DMS 273 treated with DMSO at 0.1 percent for 48 hours (cell line): ENCODE results near the gene TNFSF15.

ENCODE experiments used
- DNase-seq: peaks from one replicate; lab custom pipeline; 2025; lab: John Stamatoyannopoulos, UW

TNFSF15 gene

GRCh38 chr9:114825126-114825795 is 19.4 kb upstream of the TNFSF15 start:
- no peak for DNase-seq

GRCh38 chr9:114824110-114824509 is 18.3 kb upstream of the TNFSF15 start:
- no peak for DNase-seq

GRCh38 chr9:114823441-114823840 is 17.6 kb upstream of the TNFSF15 start:
- no peak for DNase-seq

GRCh38 chr9:114822708-114823107 is 16.9 kb upstream of the TNFSF15 start:
- no peak for DNase-seq

GRCh38 chr9:114820776-114821501 is 15.1 kb upstream of the TNFSF15 start:
- DNase-seq: no peak

- DNase-seq: no peak
Measured at GRCh38 chr9:114818178-114818577, 12.3 kb upstream of the TNFSF15 start.

- no peak for DNase-seq
Measured at GRCh38 chr9:114813717-114814418, 8.0 kb upstream of the TNFSF15 start.

GRCh38 chr9:114811966-114812636 is 6.3 kb upstream of the TNFSF15 start:
- no peak for DNase-seq

- no peak for DNase-seq
Measured at GRCh38 chr9:114811301-114811700, 5.5 kb upstream of the TNFSF15 start.

GRCh38 chr9:114810614-114811013 is 4.8 kb upstream of the TNFSF15 start:
- DNase-seq: no peak

- no peak for DNase-seq
Measured at GRCh38 chr9:114806526-114806900, 674 bp upstream of the TNFSF15 start.

- DNase-seq: no peak
Measured at GRCh38 chr9:114804505-114804904, 1.3 kb downstream of the TNFSF15 start.

GRCh38 chr9:114803479-114804265 is 2.2 kb downstream of the TNFSF15 start:
- no peak for DNase-seq

- DNase-seq: no peak
Measured at GRCh38 chr9:114799925-114800324, 5.9 kb downstream of the TNFSF15 start.

- no peak for DNase-seq
Measured at GRCh38 chr9:114799441-114799840, 6.4 kb downstream of the TNFSF15 start.

GRCh38 chr9:114798780-114799427 is 6.9 kb downstream of the TNFSF15 start:
- no peak for DNase-seq

- no peak for DNase-seq
Measured at GRCh38 chr9:114798101-114798500, 7.7 kb downstream of the TNFSF15 start.

GRCh38 chr9:114792396-114792795 is 13.4 kb downstream of the TNFSF15 start:
- DNase-seq: no peak

GRCh38 chr9:114791736-114792135 is 14.1 kb downstream of the TNFSF15 start:
- no peak for DNase-seq

GRCh38 chr9:114791312-114791711 is 14.5 kb downstream of the TNFSF15 start:
- no peak for DNase-seq

GRCh38 chr9:114790521-114790920 is 15.3 kb downstream of the TNFSF15 start:
- no peak for DNase-seq
